Endothelial cell (in vitro differentiated cells): ENCODE results near the gene LRRC27. TPM values are rescaled to one million over a fixed set of nuclear protein-coding genes. Genes with fewer than 3 reads are reported as not detected.

Source experiments
- DNase-seq: peaks from one replicate; pipeline ENCODE4 v3.0.0; 2021; ENCODE audit warnings: low spot score
- H3K27ac Mint-ChIP-seq: one replicate; pipeline ENCODE4 v1.8.0; 2021; ENCODE audit warnings: mixed read lengths, inconsistent platforms; ENCODE audit not compliant: unreplicated experiment
- H3K27me3 Mint-ChIP-seq: one replicate; pipeline ENCODE4 v1.8.0; 2021; ENCODE audit warnings: mild to moderate bottlenecking, moderate library complexity, mixed read lengths, inconsistent platforms; ENCODE audit not compliant: unreplicated experiment
- H3K36me3 Mint-ChIP-seq: one replicate; pipeline ENCODE4 v1.8.0; 2021; ENCODE audit warnings: mild to moderate bottlenecking, low read depth, mixed read lengths, inconsistent platforms; ENCODE audit not compliant: unreplicated experiment
- H3K4me1 Mint-ChIP-seq: one replicate; pipeline ENCODE4 v1.8.0; 2021; ENCODE audit warnings: mild to moderate bottlenecking, mixed read lengths, inconsistent platforms; ENCODE audit not compliant: unreplicated experiment
- H3K4me3 Mint-ChIP-seq: one replicate; pipeline ENCODE4 v1.8.0; 2021; ENCODE audit warnings: mild to moderate bottlenecking, mixed read lengths, inconsistent platforms; ENCODE audit not compliant: unreplicated experiment
- H3K9me3 Mint-ChIP-seq: one replicate; pipeline ENCODE4 v1.8.0; 2021; ENCODE audit warnings: mixed read lengths, inconsistent platforms; ENCODE audit not compliant: unreplicated experiment
- CTCF ChIP-seq: fragments of 200-600 bp; sonication (generic); IDR thresholded peaks from one replicate; pipeline ENCODE4 v1.5.0; 2021; ENCODE audit warnings: antibody characterized with exemption; ENCODE audit not compliant: unreplicated experiment
- total RNA-seq: library from RNA; stranded (reverse); fragmentation: NEBNext Ultra II Directional; extraction: Animal tissue kit (Norgen Biotek cat#: 25700); gene quantifications from one replicate; pipeline ENCODE4 v1.2.1, GENCODE V29; 2021; ENCODE audit not compliant: unreplicated experiment

Gene LRRC27
- total RNA-seq, 1 donor from 2014 or later, result 11.1 TPM

DNA sequence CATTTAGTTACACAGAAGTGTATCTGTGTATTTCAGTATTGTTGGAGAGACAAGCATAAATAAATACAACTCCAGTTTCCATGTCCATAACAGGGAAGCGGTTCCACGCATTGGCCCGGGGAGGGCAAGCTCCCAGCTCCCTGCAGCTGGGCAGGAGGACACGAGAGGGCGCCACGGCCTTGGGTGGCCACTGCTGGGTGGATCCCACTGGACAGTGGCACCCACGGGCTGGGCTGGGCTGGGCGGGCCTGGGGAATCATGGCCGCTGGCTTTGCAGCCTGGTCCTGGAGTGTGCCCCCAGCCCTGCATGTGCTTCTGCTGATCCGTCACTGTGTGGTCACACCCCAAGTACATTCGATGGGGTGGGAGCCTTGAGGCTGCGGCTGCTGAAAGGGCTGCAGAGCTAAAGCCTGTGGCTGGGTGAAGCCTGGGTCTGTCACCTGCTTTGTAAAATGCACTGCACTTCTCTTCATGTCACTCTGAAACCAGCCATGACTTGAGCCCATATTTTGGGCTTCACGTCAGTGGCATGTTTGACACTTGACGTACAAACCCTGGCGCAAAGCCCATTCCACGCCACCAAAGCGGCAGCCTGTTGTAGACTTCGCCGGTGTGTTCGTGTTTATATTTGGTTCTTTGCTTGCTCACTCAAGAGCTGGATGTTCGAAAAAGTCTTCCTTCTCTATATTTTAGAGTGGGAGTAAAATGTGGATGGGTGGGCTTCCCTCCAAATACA, 27.5 kb downstream of the LRRC27 start:
- Mint-ChIP-seq H3K4me3 (no peak overlapping the region), H3K27me3 (peaks cover 9% of the 10 kb centered on the region), H3K27ac (no peak overlapping the region), H3K9me3 (no peaks in the 10 kb centered on the region), H3K4me1 (no peaks in the 10 kb centered on the region), H3K36me3 (peaks cover 12% of the 10 kb centered on the region)
- DNase-seq, result no peak
- TF ChIP-seq CTCF, result no peak

GRCh38 chr10:132360766-132361447, 28.9 kb downstream of the LRRC27 start:
- Mint-ChIP-seq H3K9me3 (no peaks in the 10 kb centered on the region), H3K4me3 (no peak overlapping the region), H3K4me1 (no peaks in the 10 kb centered on the region), H3K27me3 (peaks cover 9% of the 10 kb centered on the region), H3K27ac (no peak overlapping the region), H3K36me3 (peaks cover 16% of the 10 kb centered on the region)
- peak; percentile 38 for DNase-seq
- TF ChIP-seq CTCF, result peak; percentile 57

GRCh38 chr10:132361581-132362101, 29.6 kb downstream of the LRRC27 start:
- H3K4me3 Mint-ChIP-seq, result no peak overlapping the region
- H3K4me1 Mint-ChIP-seq, result no peaks in the 10 kb centered on the region
- H3K9me3 Mint-ChIP-seq, result no peaks in the 10 kb centered on the region
- peaks cover 8% of the 10 kb centered on the region for H3K27me3 Mint-ChIP-seq
- peaks cover 16% of the 10 kb centered on the region for H3K36me3 Mint-ChIP-seq
- no peak overlapping the region for H3K27ac Mint-ChIP-seq
- no peak for DNase-seq
- TF ChIP-seq CTCF, result no peak

DNA sequence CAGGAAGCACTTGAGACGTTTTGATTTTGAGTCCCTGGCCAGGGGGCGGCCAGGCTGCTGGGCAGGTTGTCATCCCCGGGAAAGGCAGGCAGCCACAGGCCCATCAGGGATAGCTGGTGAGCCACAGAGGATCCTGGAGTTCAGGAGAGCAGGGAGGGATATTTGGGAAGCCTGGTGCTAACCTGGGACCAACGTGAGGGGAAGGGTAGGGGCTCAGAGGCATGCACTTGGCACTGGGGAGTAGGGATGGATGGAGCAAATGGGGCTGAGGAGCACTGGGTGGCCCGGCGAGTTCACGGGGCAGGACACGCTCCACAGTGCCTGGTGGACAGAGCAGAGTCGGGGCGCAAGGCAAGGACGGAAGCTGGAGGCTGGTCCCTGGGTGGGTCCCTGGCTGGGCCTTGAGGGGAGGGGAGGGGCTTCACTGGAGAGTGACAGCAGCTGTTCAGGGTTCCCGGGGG, 30.2 kb downstream of the LRRC27 start:
- H3K36me3 Mint-ChIP-seq, result peaks cover 11% of the 10 kb centered on the region
- no peak for DNase-seq
- no peak overlapping the region for H3K4me3 Mint-ChIP-seq
- no peaks in the 10 kb centered on the region for H3K9me3 Mint-ChIP-seq
- no peak overlapping the region for H3K27ac Mint-ChIP-seq
- peaks cover 6% of the 10 kb centered on the region for H3K27me3 Mint-ChIP-seq
- TF ChIP-seq CTCF, result no peak
- no peaks in the 10 kb centered on the region for H3K4me1 Mint-ChIP-seq

DNA sequence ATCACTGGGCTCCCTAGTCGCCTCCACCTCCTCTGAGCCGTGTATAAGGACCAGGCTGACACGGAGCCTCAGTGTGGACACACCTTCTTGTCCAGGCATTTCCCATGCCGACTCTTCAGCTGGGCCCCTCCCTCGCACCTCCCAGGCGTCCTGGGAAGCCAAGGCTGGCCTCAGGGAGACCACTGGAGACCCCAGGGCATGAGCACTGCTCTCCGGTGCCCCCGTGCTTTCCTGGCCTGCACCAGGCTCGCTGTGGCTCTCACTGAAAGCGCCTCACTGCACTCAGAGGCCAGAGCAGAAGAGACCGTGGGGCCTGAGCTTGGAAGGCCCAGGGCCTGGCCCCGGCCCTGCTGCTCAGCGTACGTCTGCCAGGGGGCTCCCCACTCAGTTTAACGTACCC, 31.4 kb downstream of the LRRC27 start:
- Mint-ChIP-seq H3K4me1 (no peaks in the 10 kb centered on the region), H3K27me3 (peaks cover 6% of the 10 kb centered on the region), H3K36me3 (peaks cover 8% of the 10 kb centered on the region), H3K27ac (no peak overlapping the region), H3K9me3 (no peaks in the 10 kb centered on the region), H3K4me3 (no peak overlapping the region)
- no peak for DNase-seq
- TF ChIP-seq CTCF, result no peak
